Mesenchymal stem cell (in vitro differentiated cells and primary cell): ENCODE measurements around the gene S100A13.

ENCODE experiments used
- DNase-seq: peaks from one replicate; pipeline ENCODE4 v3.0.0-alpha.2; 2013
- H2AFZ ChIP-seq: one replicate; pipeline ENCODE4 v1.6.1; 2013; ENCODE audit warnings: low read depth, mild to moderate bottlenecking, control low read depth, inconsistent platforms, low read length, moderate library complexity
- H2AK5ac ChIP-seq: 2 replicates; pipeline ENCODE4 v1.6.1; 2013; ENCODE audit warnings: low read length, moderate library complexity, mild to moderate bottlenecking, inconsistent platforms; ENCODE audit not compliant: severe bottlenecking
- H2BK120ac ChIP-seq: one replicate; pipeline ENCODE4 v1.6.1; 2013; ENCODE audit warnings: low read depth, mild to moderate bottlenecking, inconsistent platforms, low read length, moderate library complexity
- H2BK12ac ChIP-seq, 2 experiments: one replicate each; pipeline ENCODE4 v1.6.1; 2013; ENCODE audit warnings: inconsistent platforms in 2 of 2, low read length in 2 of 2, mild to moderate bottlenecking in 2 of 2, moderate library complexity in 2 of 2, control low read depth in 1 of 2
- H2BK15ac ChIP-seq: one replicate; pipeline ENCODE4 v1.6.1; 2013; ENCODE audit warnings: mild to moderate bottlenecking, low read depth, inconsistent platforms; ENCODE audit not compliant: poor library complexity, severe bottlenecking
- H2BK5ac ChIP-seq: 2 replicates; pipeline ENCODE4 v1.6.1; 2013; ENCODE audit warnings: low read depth, mild to moderate bottlenecking, low read length, control low read depth, inconsistent platforms; ENCODE audit not compliant: poor library complexity, severe bottlenecking
- H3K14ac ChIP-seq, 2 experiments: one replicate each; pipeline ENCODE4 v1.6.1; 2013; ENCODE audit warnings: inconsistent platforms in 2 of 2, low read length in 2 of 2, control low read depth in 1 of 2, mild to moderate bottlenecking in 1 of 2, moderate library complexity in 1 of 2
- H3K18ac ChIP-seq, 2 experiments: one replicate each; pipeline ENCODE4 v1.6.1; 2013; ENCODE audit warnings: inconsistent platforms in 2 of 2, low read length in 2 of 2, control low read depth in 1 of 2, low read depth in 1 of 2, mild to moderate bottlenecking in 1 of 2
- H3K23ac ChIP-seq, 2 experiments: one replicate each; pipeline ENCODE4 v1.6.1; 2013; ENCODE audit warnings: inconsistent platforms in 2 of 2, low read length in 2 of 2, mild to moderate bottlenecking in 2 of 2, moderate library complexity in 2 of 2, control low read depth in 1 of 2
- H3K27ac ChIP-seq: 2 replicates; pipeline ENCODE4 v1.5.1; 2013; ENCODE audit warnings: mild to moderate bottlenecking, moderate library complexity, low read length, control low read depth, inconsistent platforms; ENCODE audit not compliant: poor library complexity, severe bottlenecking
- H3K27me3 ChIP-seq, 2 experiments: 2 replicates each; pipeline versions ENCODE4 v1.6.1 to v1.7.0; 2013; ENCODE audit warnings: low read length in 2 of 2, mild to moderate bottlenecking in 2 of 2, moderate library complexity in 2 of 2, control low read depth in 1 of 2, inconsistent platforms in 1 of 2; ENCODE audit not compliant: control insufficient read depth in 1 of 2, insufficient read depth in 1 of 2
- H3K36me3 ChIP-seq, 2 experiments: 2 replicates each; pipeline versions ENCODE4 v1.6.1 to v1.7.0; 2013; ENCODE audit warnings: low read length in 2 of 2, control low read depth in 1 of 2, inconsistent platforms in 1 of 2, low read depth in 1 of 2, mild to moderate bottlenecking in 1 of 2; ENCODE audit not compliant: insufficient read depth in 2 of 2, control insufficient read depth in 1 of 2
- H3K4ac ChIP-seq, 2 experiments: one replicate each; pipeline ENCODE4 v1.6.1; 2013; ENCODE audit warnings: inconsistent platforms in 2 of 2, low read length in 2 of 2, mild to moderate bottlenecking in 2 of 2, moderate library complexity in 2 of 2, control low read depth in 1 of 2, low read depth in 1 of 2
- H3K4me1 ChIP-seq: 2 replicates; pipeline ENCODE4 v1.6.1; 2013; ENCODE audit warnings: low read depth, low read length, control low read depth; ENCODE audit not compliant: control insufficient read depth, insufficient read depth
- H3K4me2 ChIP-seq: 2 replicates; pipeline ENCODE4 v1.6.1; 2013; ENCODE audit warnings: low read length, mild to moderate bottlenecking, inconsistent platforms; ENCODE audit not compliant: poor library complexity, severe bottlenecking
- H3K4me3 ChIP-seq, 2 experiments: 2 replicates each; pipeline versions ENCODE4 v1.5.1 to v1.7.0; 2013; ENCODE audit warnings: low read length in 2 of 2, mild to moderate bottlenecking in 2 of 2, control low read depth in 1 of 2, low read depth in 1 of 2; ENCODE audit not compliant: insufficient read depth in 1 of 2
- H3K79me1 ChIP-seq: replicated peaks from 2 replicates; pipeline ENCODE4 v1.6.1; 2013; ENCODE audit warnings: mild to moderate bottlenecking, control low read depth, low read length, inconsistent platforms; ENCODE audit not compliant: poor library complexity, severe bottlenecking
- H3K9ac ChIP-seq: 2 replicates; pipeline ENCODE4 v1.7.0; 2013; ENCODE audit warnings: mild to moderate bottlenecking, low read length, moderate library complexity
- H3K9me3 ChIP-seq: 2 replicates; pipeline ENCODE4 v1.7.0; 2013; ENCODE audit warnings: mild to moderate bottlenecking, low read length; ENCODE audit not compliant: control insufficient read depth
- H4K8ac ChIP-seq: one replicate; pipeline ENCODE4 v1.6.1; 2013; ENCODE audit warnings: inconsistent platforms, mild to moderate bottlenecking, low read length, moderate library complexity
- H4K91ac ChIP-seq: one replicate; pipeline ENCODE4 v1.6.1; 2013; ENCODE audit warnings: mild to moderate bottlenecking, low read length, inconsistent platforms
- WGBS: methylation state at CpG from one replicate; pipeline ENCODE4 v1.1.7; 2013; ENCODE audit warnings: mixed read lengths; 5-methylcytosine and 5-hydroxymethylcytosine counted together

Gene S100A13

GRCh38 chr1:153608089-153608682 is 19.1 kb downstream of the S100A13 start:
- DNase-seq, result no peak
- peak overlapping the region; percentile 53 to 78 for H3K4me3 ChIP-seq
- no peak overlapping the region for H2BK15ac ChIP-seq
- no peak overlapping the region for H3K23ac ChIP-seq
- H3K4ac ChIP-seq, result peak overlapping the region; percentile 71 to 83
- H4K91ac ChIP-seq, result peak overlapping the region; percentile 88
- H2BK5ac ChIP-seq, result peak overlapping the region; percentile 60
- peak overlapping the region; percentile 95 for H2AK5ac ChIP-seq
- H2AFZ ChIP-seq, result no peak overlapping the region
- H3K14ac ChIP-seq, result peak overlapping the region; percentile 37 to 49
- H4K8ac ChIP-seq, result peak overlapping the region; percentile 86
- H3K18ac ChIP-seq, result peak overlapping the region; percentile 67 to 93
- no peaks in the 10 kb centered on the region for H3K27me3 ChIP-seq
- peaks cover 36 to 57% of the 10 kb centered on the region in 2 experiments for H3K36me3 ChIP-seq
- H3K79me1 ChIP-seq, result peaks cover 18% of the 10 kb centered on the region
- H2BK12ac ChIP-seq, result peak overlapping the region; percentile 14 to 88
- peak overlapping the region; percentile 87 for H3K9ac ChIP-seq
- H2BK120ac ChIP-seq, result peak overlapping the region; percentile 86
- H3K9me3 ChIP-seq, result no peaks in the 10 kb centered on the region
- peak overlapping the region; percentile 93 for H3K27ac ChIP-seq
- H3K4me1 ChIP-seq, result peaks cover 42% of the 10 kb centered on the region
- 90% methylated on average over 4 of the region's 7 CpGs for WGBS
- H3K4me2 ChIP-seq, result peak overlapping the region; percentile 69

GRCh38 chr1:153607381-153607780 is 19.9 kb downstream of the S100A13 start:
- 98% methylated on average over 8 of the region's 8 CpGs for WGBS
- Histone ChIP-seq H3K27me3 (no peaks in the 10 kb centered on the region), H3K36me3 (peaks cover 39 to 60% of the 10 kb centered on the region in 2 experiments), H2BK120ac (no peak overlapping the region), H3K4me3 (peak overlapping the region in 1 of 2 experiments; percentile 78), H2BK5ac (no peak overlapping the region), H3K18ac (no peak overlapping the region), H2AFZ (peak overlapping the region; percentile 20), H3K9me3 (no peaks in the 10 kb centered on the region), H3K4me1 (peaks cover 42% of the 10 kb centered on the region), H4K91ac (no peak overlapping the region), H2BK15ac (no peak overlapping the region), H3K14ac (no peak overlapping the region), H2AK5ac (peak overlapping the region; percentile 10), H4K8ac (no peak overlapping the region), H3K4me2 (peak overlapping the region; percentile 69), H2BK12ac (peak overlapping the region in 1 of 2 experiments; percentile 60), H3K79me1 (peaks cover 18% of the 10 kb centered on the region), H3K23ac (peak overlapping the region in 1 of 2 experiments; percentile 42), H3K27ac (peak overlapping the region; percentile 93), H3K9ac (peak overlapping the region; percentile 87), H3K4ac (peak overlapping the region in 1 of 2 experiments; percentile 14)
- no peak for DNase-seq

GRCh38 chr1:153606194-153606593 is 21.1 kb downstream of the S100A13 start:
- no peak for DNase-seq

GRCh38 chr1:153602749-153603148 is 24.6 kb downstream of the S100A13 start:
- Histone ChIP-seq H3K4ac (no peak overlapping the region), H3K23ac (no peak overlapping the region), H4K8ac (no peak overlapping the region), H3K79me1 (peaks cover 25% of the 10 kb centered on the region), H3K36me3 (peaks cover 46 to 54% of the 10 kb centered on the region in 2 experiments), H3K14ac (no peak overlapping the region), H2BK5ac (no peak overlapping the region), H3K27me3 (no peaks in the 10 kb centered on the region), H3K9me3 (no peaks in the 10 kb centered on the region), H3K18ac (no peak overlapping the region), H2AFZ (no peak overlapping the region), H2AK5ac (no peak overlapping the region), H3K27ac (no peak overlapping the region), H4K91ac (no peak overlapping the region), H3K4me1 (peaks cover 21% of the 10 kb centered on the region), H2BK120ac (no peak overlapping the region), H2BK15ac (no peak overlapping the region), H3K4me2 (no peak overlapping the region), H3K4me3 (no peak overlapping the region), H2BK12ac (no peak overlapping the region), H3K9ac (no peak overlapping the region)
- 98% methylated on average over 5 of the region's 6 CpGs for WGBS
- DNase-seq, result no peak

More at GRCh38 chr1:153606194-153606593, 21.1 kb downstream of the S100A13 start:
- Histone ChIP-seq H2AK5ac (no peak overlapping the region), H3K27me3 (no peaks in the 10 kb centered on the region), H2BK15ac (no peak overlapping the region), H3K9ac (no peak overlapping the region), H3K27ac (no peak overlapping the region), H3K14ac (no peak overlapping the region), H2BK5ac (no peak overlapping the region), H3K79me1 (peaks cover 18% of the 10 kb centered on the region), H3K18ac (no peak overlapping the region), H2BK120ac (no peak overlapping the region), H3K9me3 (no peaks in the 10 kb centered on the region), H4K91ac (no peak overlapping the region), H3K4ac (no peak overlapping the region), H3K36me3 (peaks cover 41 to 66% of the 10 kb centered on the region in 2 experiments), H3K4me3 (no peak overlapping the region), H3K23ac (no peak overlapping the region), H2BK12ac (no peak overlapping the region), H2AFZ (no peak overlapping the region), H3K4me1 (peaks cover 42% of the 10 kb centered on the region), H4K8ac (no peak overlapping the region), H3K4me2 (no peak overlapping the region)
- 100% methylated on average over 3 of the region's 11 CpGs for WGBS
